ENCODE results near the gene ZMYND10.

ZMYND10 gene

GRCh38 chr3:50345586-50346234, at the start of gene ZMYND10:
Gene ZMYND10, minus strand, starts transcription at chr3:50345732. Its CDS starts 153 bp downstream, at chr3:50345579.
- peak; percentile 84 for DNase-seq

DNA sequence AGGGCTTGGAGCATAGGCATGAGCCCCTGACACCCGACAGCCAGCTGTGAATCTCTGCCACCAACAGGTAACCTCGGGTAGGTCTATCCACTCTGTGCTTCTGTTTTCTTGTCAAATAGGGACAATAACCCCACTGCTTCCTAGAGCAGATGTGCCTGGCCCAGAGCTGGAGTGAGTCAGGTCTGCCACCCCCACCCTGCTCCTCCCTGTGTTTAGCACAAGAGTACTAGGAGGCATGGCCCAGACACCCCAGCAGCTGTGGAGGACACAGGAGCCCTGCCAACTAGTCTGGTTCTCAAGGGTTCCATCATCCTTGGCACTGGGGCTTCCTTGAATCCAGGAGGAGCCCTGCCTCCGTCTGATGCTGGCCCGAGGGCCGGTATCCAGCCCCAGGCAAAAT, 47.5 kb upstream of the ZMYND10 start:
- DNase-seq: no peak

DNA sequence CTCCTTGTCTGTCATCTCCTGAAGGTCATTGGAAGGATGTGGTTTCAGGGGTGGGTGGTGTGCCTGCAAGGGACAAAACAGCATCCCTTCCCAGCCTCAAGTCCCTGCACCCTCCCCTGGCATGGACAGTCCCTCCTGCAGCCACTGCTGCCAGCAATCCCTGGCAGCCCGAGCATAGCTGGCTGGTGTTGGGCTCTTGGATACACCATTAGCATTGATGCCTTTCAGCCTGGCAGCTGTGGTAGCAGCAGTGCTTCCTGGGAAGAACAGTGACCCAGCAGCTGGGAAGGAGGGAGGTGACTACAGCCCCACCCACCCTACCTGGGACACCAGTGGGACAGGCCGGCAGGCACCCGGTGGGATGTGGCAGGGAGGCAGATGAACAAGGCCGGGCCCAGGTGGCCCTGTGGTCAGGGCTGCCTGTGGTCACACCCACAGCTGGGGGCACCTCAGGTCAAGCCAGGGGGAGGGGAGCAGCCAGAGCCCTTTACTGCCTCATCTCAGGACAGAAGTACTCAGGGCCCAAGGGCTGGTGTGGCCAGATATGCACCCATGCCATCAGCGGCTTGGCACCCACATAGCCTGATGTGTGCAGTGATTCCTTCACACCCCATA, 46.7 kb upstream of the ZMYND10 start:
- no peak for DNase-seq

DNA sequence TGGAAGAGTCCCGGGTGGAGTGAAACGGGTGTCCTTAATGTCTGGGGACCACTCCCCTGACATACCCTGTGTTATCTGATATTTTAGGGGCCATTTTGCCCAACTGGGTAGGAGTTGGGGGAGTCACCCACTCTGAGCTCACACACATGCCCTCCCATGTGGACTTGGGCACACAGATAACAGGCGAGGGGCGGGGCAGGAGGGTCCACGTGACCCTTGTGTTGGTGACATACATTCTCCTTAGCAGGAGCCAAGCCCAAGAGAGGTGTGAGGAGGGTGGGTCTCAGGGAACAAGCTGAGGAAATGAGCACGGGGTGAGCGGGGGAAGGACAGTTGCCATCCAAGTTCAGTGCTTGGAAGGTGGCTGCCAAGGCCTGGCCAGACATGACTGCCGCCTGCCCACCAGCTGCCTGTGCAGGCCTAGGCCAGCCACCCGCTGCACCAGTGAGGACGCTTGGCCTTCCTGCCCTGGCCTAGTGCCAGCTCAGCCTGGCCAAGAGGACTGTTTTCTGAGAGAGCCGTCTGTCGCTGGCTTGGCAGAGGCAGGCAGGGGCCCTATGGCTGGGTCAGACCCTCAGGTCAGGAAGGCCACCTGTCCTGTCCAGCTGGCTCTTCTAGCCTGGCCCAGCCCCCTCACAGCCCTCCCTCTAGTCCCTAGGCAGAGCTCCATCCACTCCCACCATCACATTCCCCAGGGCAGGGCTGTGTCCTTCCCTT, 45.1 kb upstream of the ZMYND10 start:
- DNase-seq: no peak

DNA sequence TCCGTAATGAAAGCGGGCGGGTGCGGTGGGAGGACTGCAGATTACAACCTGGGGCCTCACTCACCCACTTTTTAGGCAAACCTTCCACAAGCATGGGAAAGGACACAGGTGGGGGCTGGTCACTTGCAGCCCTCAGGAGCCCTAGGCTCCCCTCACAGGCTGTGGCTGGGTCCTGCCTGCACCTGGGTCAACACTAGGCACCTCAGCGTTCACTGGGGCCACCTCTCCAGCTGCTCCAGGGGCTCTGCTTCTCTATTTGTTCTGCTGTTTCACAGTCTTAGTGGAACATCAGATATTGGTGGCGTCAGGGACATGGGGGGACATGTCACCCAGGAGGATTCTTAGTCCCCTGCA, 43.9 kb upstream of the ZMYND10 start:
- no peak for DNase-seq

DNA sequence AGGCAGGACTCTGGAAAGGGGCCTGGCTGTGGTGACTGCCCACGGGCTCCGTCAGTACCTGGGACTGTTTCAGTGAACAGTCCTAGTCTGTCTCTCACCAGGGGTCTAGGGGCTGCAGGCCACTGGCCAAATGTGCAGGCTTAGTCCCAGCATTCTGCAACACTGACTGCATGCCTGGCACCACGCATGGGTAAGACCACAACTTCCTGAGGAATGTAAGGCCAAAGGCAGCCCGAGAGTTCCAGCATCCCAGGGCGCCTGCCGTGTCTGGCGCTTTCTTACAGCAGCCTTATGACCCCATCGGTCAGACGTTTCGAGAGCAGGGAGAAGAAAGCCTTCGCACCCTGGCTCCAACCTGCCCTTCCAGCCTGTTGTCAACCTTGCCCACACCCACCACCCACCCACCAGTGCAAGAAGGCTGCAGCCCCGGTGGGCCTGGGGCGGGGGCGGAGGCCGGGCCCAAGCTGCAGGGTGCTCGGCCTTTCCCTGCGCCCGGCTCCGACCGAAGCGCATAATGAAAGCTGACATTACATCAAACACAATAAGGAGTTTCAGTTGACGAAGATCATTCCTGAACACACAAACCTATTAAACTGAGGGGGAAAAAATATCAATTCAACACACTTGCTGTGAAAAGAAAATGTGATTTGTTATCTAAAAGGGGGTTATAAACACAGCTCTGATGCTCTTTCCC, 43.3 kb upstream of the ZMYND10 start:
- no peak for DNase-seq

GRCh38 chr3:50388016-50388719, 42.6 kb upstream of the ZMYND10 start:
- DNase-seq: no peak

DNA sequence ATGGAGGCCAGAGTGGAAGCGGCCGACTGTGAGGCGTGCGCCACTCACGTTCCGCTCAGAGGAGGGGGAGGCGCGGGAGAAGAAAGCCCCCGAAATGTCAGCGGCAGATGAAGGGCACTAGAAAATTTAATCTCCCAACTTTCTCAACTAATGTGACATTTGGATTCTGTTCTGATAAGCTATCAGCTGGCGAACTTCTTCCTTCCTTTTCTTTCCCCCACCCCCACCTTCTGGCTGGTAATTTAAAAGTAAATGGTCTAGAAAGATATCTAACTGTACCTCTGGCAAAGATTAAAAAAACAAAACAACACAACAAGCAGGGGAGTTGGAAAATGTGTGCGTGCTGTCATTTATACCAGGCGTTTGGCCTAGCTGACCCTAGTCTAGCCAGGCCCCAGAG, 40.2 kb upstream of the ZMYND10 start:
- no peak for DNase-seq

- DNase-seq: no peak
Measured at GRCh38 chr3:50383750-50384149, 38.2 kb upstream of the ZMYND10 start.

- DNase-seq: no peak
Measured at GRCh38 chr3:50382722-50383121, 37.2 kb upstream of the ZMYND10 start.

- DNase-seq: no peak
Measured at GRCh38 chr3:50381383-50381782, 35.9 kb upstream of the ZMYND10 start.

DNA sequence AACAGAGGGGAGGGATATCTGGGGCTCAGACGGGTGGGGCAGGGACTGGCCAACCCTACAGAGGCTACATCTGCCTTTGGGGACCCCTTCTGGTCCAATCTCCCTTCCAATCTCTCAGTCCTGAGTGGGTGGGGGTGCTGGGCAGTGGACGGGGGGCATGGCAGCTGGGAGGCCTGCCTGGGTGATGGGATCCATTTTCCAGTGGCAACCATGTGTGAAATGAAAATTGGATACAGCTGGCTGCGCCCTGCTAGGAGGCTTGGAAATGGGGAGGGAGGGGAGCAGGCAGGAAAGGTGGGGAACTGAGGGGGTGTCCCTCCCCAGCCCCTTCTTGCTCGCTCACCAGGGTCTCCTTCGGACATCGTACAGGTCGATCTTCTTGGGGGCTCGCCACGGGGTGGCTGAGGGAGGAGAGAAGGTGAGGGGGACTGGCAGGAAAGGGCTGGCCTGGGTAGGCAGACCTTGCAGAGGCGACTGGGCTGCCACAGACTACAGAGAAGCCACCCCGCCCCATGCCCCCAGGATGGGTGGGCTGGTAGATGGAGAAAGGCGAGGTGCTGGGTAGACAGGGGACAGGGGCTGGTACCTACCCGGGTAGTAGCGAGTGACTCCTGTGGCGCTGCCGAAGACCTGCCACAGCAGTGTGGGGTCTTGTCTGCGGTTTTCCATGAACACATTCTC, 35.0 kb upstream of the ZMYND10 start:
- DNase-seq: no peak

DNA sequence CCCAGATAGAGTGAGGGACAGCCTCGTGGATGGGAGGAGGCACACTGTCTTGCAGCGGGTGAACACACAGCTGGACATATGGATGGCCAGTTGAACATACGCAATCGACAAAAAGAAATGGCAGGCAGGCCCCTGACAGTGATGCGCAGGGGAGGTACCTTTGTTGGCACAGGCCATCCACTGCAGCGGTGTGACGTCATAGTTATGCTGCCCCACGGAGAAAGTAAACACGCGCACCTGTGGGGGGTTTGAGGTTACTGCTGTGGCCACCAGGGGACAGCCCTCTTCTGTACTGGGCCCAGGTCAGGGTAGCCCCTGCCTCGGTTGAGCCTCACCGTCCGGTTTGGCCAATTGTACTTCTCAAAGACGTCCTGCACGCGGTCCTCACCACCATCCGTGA, 33.2 kb upstream of the ZMYND10 start:
- no peak for DNase-seq

- no peak for DNase-seq
Measured at GRCh38 chr3:50378024-50378423, 32.5 kb upstream of the ZMYND10 start.

GRCh38 chr3:50375258-50375931, 29.9 kb upstream of the ZMYND10 start:
- no peak for DNase-seq

DNA sequence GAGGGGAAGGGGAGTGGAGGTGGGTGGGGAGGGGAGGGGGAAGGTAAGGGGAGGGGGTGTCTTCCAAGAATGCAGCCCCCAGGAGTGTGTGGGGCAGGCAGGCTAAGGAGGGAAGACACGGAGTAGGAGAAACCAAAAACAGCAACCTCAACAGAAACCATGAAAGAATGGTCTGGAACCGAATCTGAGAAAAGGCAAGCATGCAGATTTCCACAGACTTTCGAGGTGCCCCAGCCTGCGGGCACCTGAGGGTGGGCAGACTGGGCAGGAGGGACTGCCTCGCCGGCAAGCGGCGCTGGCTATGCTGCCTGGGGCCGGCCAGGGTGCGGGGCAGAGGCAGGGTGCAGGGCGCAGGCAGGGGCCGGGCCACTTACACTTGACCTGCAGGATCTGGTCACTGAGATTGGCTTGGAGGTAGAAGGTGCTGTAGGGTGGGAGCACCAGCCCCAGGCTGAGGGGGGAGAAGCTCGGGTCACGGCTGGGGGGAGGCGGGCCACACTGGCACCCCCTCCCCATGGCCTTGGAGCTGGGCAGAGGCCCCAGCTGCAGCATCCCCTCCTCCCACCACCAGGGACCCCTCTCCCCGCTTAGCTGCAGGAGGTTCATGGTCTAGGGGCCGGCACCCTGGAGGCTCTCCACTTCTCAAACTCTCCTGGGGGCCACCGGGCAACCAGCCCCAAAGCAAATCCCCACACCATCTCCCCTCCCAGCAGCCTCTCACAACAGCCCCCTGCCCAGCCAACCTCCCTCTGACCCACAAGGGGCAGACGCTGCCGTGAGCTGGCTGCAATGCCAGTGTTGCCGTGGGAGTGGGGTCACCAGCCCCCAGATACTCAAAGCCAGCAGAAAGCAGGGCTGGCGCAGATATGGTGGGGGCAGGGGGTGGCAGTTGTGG, 29.1 kb upstream of the ZMYND10 start:
- no peak for DNase-seq

DNA sequence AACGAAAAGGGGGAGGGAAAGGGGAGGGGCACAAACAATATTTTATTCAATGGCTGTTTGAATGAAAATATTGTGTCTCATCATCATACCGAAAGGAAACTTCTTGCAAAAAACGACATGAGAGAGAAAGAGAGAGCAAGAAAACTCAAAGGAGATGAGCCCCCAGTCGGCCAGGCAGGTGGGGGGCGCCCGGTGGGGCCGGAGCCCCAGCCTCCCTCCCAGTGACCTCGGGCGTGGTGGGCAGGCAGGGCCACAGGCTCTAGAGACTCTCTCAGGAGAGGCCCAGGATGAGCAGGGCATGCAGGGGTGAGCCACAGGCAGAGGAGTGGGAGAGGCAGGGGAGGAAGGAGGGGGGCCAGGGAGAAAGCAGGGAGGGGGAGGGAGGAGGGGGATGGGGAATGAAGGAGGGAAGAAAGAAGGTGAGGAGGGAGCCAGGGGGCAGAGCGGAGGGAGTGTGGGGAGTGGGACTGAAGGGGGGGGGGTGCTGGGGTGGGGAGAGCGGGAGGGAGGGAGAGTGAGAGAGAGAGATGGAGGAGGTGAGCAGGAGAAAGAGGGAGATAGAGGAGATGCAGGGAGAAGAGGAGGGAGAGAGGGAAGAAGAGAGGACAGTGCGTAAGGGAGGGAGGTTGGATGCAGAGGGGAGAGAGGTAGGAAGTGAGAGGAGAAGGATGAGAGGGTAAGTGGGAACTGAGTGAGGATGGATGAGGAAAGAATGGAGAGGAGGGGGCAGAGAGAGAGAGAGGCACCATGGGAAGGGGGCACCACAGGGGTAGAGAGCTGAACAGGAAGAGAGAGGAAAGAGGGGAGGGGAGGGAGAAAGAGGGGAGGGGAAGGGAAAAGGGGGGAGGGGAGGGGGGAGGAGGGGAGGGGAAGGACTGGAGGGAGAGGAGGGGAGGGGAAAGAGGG, 27.9 kb upstream of the ZMYND10 start:
- DNase-seq: no peak

- no peak for DNase-seq
Measured at GRCh38 chr3:50372349-50372748, 26.8 kb upstream of the ZMYND10 start.

DNA sequence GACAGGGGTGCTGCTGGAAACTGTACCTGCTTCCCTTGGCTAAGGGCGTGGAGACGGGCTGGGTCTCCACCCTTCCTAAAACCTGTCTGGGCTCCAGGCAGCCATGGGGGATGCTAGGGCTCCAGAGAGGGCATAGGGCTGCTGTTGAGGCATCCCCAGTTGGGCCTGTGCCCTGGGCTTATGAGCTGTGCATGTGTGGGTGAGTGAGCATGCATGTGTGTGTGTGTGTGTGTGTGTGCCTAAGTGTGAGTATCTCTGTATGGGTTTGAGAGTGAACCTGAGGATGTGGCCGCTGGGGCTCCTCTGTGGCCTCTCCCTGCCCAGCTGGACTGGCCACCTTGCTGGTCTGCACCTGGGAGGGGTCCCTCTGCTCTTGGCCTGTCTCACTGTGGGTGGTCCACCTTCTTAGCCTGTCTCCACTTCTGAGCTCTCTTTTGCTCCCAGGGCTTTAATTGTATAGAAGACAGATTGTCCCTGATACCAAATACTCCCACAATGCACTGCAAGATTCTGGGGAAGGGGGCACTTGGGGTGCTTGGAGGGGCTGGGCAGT, 25.7 kb upstream of the ZMYND10 start:
- DNase-seq: no peak

Data from activated CD4-positive, alpha-beta T cell treated with anti-CD3 and anti-CD28 coated beads, Interleukin-2, amount 50 U/mL, for 16 hours (primary cell).